Mesenchymal stem cell (in vitro differentiated cells and primary cell): ENCODE data around the gene RSPO3.
"Not testable (repeated sequence)": the region's sequence is repeated elsewhere in the genome, so short reads cannot be mapped to it uniquely, and the experiment has no call there.

Source experiments
- DNase-seq: peaks from one replicate; pipeline ENCODE4 v3.0.0-alpha.2; 2013
- H2AFZ ChIP-seq: one replicate; pipeline ENCODE4 v1.6.1; 2013; ENCODE audit warnings: low read depth, mild to moderate bottlenecking, control low read depth, inconsistent platforms, low read length, moderate library complexity
- H2AK5ac ChIP-seq: 2 replicates; pipeline ENCODE4 v1.6.1; 2013; ENCODE audit warnings: low read length, moderate library complexity, mild to moderate bottlenecking, inconsistent platforms; ENCODE audit not compliant: severe bottlenecking
- H2BK120ac ChIP-seq: one replicate; pipeline ENCODE4 v1.6.1; 2013; ENCODE audit warnings: low read depth, mild to moderate bottlenecking, inconsistent platforms, low read length, moderate library complexity
- H2BK12ac ChIP-seq, 2 experiments: one replicate each; pipeline ENCODE4 v1.6.1; 2013; ENCODE audit warnings: inconsistent platforms in 2 of 2, low read length in 2 of 2, mild to moderate bottlenecking in 2 of 2, moderate library complexity in 2 of 2, control low read depth in 1 of 2
- H2BK15ac ChIP-seq: one replicate; pipeline ENCODE4 v1.6.1; 2013; ENCODE audit warnings: mild to moderate bottlenecking, low read depth, inconsistent platforms; ENCODE audit not compliant: poor library complexity, severe bottlenecking
- H2BK5ac ChIP-seq: 2 replicates; pipeline ENCODE4 v1.6.1; 2013; ENCODE audit warnings: low read depth, mild to moderate bottlenecking, low read length, control low read depth, inconsistent platforms; ENCODE audit not compliant: poor library complexity, severe bottlenecking
- H3K14ac ChIP-seq, 2 experiments: one replicate each; pipeline ENCODE4 v1.6.1; 2013; ENCODE audit warnings: inconsistent platforms in 2 of 2, low read length in 2 of 2, control low read depth in 1 of 2, mild to moderate bottlenecking in 1 of 2, moderate library complexity in 1 of 2
- H3K18ac ChIP-seq, 2 experiments: one replicate each; pipeline ENCODE4 v1.6.1; 2013; ENCODE audit warnings: inconsistent platforms in 2 of 2, low read length in 2 of 2, control low read depth in 1 of 2, low read depth in 1 of 2, mild to moderate bottlenecking in 1 of 2
- H3K23ac ChIP-seq, 2 experiments: one replicate each; pipeline ENCODE4 v1.6.1; 2013; ENCODE audit warnings: inconsistent platforms in 2 of 2, low read length in 2 of 2, mild to moderate bottlenecking in 2 of 2, moderate library complexity in 2 of 2, control low read depth in 1 of 2
- H3K27ac ChIP-seq: 2 replicates; pipeline ENCODE4 v1.5.1; 2013; ENCODE audit warnings: mild to moderate bottlenecking, moderate library complexity, low read length, control low read depth, inconsistent platforms; ENCODE audit not compliant: poor library complexity, severe bottlenecking
- H3K27me3 ChIP-seq, 2 experiments: 2 replicates each; pipeline versions ENCODE4 v1.6.1 to v1.7.0; 2013; ENCODE audit warnings: low read length in 2 of 2, mild to moderate bottlenecking in 2 of 2, moderate library complexity in 2 of 2, control low read depth in 1 of 2, inconsistent platforms in 1 of 2; ENCODE audit not compliant: control insufficient read depth in 1 of 2, insufficient read depth in 1 of 2
- H3K36me3 ChIP-seq, 2 experiments: 2 replicates each; pipeline versions ENCODE4 v1.6.1 to v1.7.0; 2013; ENCODE audit warnings: low read length in 2 of 2, control low read depth in 1 of 2, inconsistent platforms in 1 of 2, low read depth in 1 of 2, mild to moderate bottlenecking in 1 of 2; ENCODE audit not compliant: insufficient read depth in 2 of 2, control insufficient read depth in 1 of 2
- H3K4ac ChIP-seq, 2 experiments: one replicate each; pipeline ENCODE4 v1.6.1; 2013; ENCODE audit warnings: inconsistent platforms in 2 of 2, low read length in 2 of 2, mild to moderate bottlenecking in 2 of 2, moderate library complexity in 2 of 2, control low read depth in 1 of 2, low read depth in 1 of 2
- H3K4me1 ChIP-seq: 2 replicates; pipeline ENCODE4 v1.6.1; 2013; ENCODE audit warnings: low read depth, low read length, control low read depth; ENCODE audit not compliant: control insufficient read depth, insufficient read depth
- H3K4me2 ChIP-seq: 2 replicates; pipeline ENCODE4 v1.6.1; 2013; ENCODE audit warnings: low read length, mild to moderate bottlenecking, inconsistent platforms; ENCODE audit not compliant: poor library complexity, severe bottlenecking
- H3K4me3 ChIP-seq, 2 experiments: 2 replicates each; pipeline versions ENCODE4 v1.5.1 to v1.7.0; 2013; ENCODE audit warnings: low read length in 2 of 2, mild to moderate bottlenecking in 2 of 2, control low read depth in 1 of 2, low read depth in 1 of 2; ENCODE audit not compliant: insufficient read depth in 1 of 2
- H3K79me1 ChIP-seq: replicated peaks from 2 replicates; pipeline ENCODE4 v1.6.1; 2013; ENCODE audit warnings: mild to moderate bottlenecking, control low read depth, low read length, inconsistent platforms; ENCODE audit not compliant: poor library complexity, severe bottlenecking
- H3K9ac ChIP-seq: 2 replicates; pipeline ENCODE4 v1.7.0; 2013; ENCODE audit warnings: mild to moderate bottlenecking, low read length, moderate library complexity
- H3K9me3 ChIP-seq: 2 replicates; pipeline ENCODE4 v1.7.0; 2013; ENCODE audit warnings: mild to moderate bottlenecking, low read length; ENCODE audit not compliant: control insufficient read depth
- H4K8ac ChIP-seq: one replicate; pipeline ENCODE4 v1.6.1; 2013; ENCODE audit warnings: inconsistent platforms, mild to moderate bottlenecking, low read length, moderate library complexity
- H4K91ac ChIP-seq: one replicate; pipeline ENCODE4 v1.6.1; 2013; ENCODE audit warnings: mild to moderate bottlenecking, low read length, inconsistent platforms
- WGBS: methylation state at CpG from one replicate; pipeline ENCODE4 v1.1.7; 2013; ENCODE audit warnings: mixed read lengths; 5-methylcytosine and 5-hydroxymethylcytosine counted together

RSPO3 gene

DNA sequence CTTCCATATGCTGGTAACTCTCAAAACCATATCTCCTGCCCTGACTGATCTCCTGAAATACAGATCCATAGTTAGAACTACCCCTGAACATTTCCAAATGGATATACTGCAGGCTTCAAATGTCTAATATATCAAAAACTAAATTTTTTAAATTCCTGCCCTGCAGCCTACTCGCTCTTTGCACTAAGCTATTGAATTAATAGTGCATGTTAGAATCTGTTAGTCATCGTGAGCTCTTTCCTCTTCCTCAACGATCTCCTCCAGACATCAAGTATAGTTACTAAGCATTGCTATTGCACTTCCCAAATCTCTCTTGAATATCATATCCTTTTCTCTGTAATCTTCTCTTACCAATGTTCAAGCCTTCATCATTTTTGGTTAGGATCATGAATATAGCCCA lies 26.0 kb upstream of the RSPO3 start:
- no peak overlapping the region for H4K8ac ChIP-seq
- H3K23ac ChIP-seq, result no peak overlapping the region
- no peaks in the 10 kb centered on the region for H3K36me3 ChIP-seq
- H3K79me1 ChIP-seq, result no peaks in the 10 kb centered on the region
- no peak overlapping the region for H2AFZ ChIP-seq
- DNase-seq, result no peak
- no peak overlapping the region for H2BK12ac ChIP-seq
- H3K14ac ChIP-seq, result no peak overlapping the region
- H3K9ac ChIP-seq, result no peak overlapping the region
- H3K9me3 ChIP-seq, result no peaks in the 10 kb centered on the region
- 36% methylated on average over 3 of the region's 3 CpGs for WGBS
- no peak overlapping the region for H4K91ac ChIP-seq
- H3K18ac ChIP-seq, result no peak overlapping the region
- no peak overlapping the region for H3K27ac ChIP-seq
- H3K4me2 ChIP-seq, result no peak overlapping the region
- no peak overlapping the region for H3K4me3 ChIP-seq
- H3K4me1 ChIP-seq, result no peaks in the 10 kb centered on the region
- no peak overlapping the region for H2BK120ac ChIP-seq
- H2BK5ac ChIP-seq, result no peak overlapping the region
- no peak overlapping the region for H3K4ac ChIP-seq
- H3K27me3 ChIP-seq, result no peaks in the 10 kb centered on the region
- H2AK5ac ChIP-seq, result no peak overlapping the region
- H2BK15ac ChIP-seq, result no peak overlapping the region

DNA sequence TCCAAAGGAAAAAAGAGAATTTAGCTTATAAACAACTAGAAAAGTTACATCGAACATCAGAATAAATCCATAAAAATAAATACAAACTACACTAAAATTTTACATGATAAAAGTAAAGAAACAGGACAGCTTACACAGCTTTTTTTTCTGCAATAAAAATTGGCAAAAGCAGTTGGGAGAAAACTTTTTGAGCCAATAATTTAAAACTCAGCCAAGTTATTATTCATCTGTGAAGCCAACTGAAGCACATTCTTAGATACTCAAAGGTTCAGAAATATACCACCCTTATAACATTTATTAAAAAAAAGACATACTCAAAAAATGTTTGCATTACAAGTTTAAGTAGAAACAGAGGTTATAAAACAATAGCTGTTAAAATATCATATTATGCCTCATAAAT lies 23.7 kb upstream of the RSPO3 start:
- WGBS, result no CpG with 5 or more reads among the region's 1 CpG
- no peak overlapping the region for H3K23ac ChIP-seq

DNA sequence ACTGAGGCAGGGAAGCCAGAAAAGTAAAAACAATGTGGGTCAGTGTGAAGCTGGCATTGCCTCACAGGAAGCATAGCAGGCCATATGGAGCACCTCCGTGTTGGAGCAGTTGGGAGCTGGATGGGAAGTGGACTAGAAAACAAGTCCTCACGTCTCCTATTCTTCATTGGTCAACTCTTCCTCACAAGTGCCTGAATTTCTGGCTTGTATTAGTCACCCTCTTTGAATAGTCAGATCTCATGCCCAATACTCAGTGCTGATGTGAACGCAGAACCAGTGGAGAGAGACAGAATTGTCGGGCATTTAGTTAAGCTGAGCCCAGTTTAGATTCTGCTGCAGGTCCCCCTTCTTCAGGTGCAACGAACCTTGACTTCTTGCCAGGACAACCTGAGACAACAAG lies 22.3 kb upstream of the RSPO3 start:
- no peaks in the 10 kb centered on the region for H3K36me3 ChIP-seq
- H3K4me2 ChIP-seq, result no peak overlapping the region
- H3K27me3 ChIP-seq, result no peaks in the 10 kb centered on the region
- H3K14ac ChIP-seq, result no peak overlapping the region
- H3K79me1 ChIP-seq, result no peaks in the 10 kb centered on the region
- H3K4me3 ChIP-seq, result no peak overlapping the region
- no peak overlapping the region for H4K91ac ChIP-seq
- WGBS, result 82% methylated on average over 5 of the region's 5 CpGs
- H3K9me3 ChIP-seq, result no peaks in the 10 kb centered on the region
- H3K4me1 ChIP-seq, result no peaks in the 10 kb centered on the region
- no peak overlapping the region for H3K9ac ChIP-seq
- no peak overlapping the region for H2BK120ac ChIP-seq
- no peak overlapping the region for H3K4ac ChIP-seq
- no peak overlapping the region for H2BK5ac ChIP-seq
- no peak overlapping the region for H3K23ac ChIP-seq
- H4K8ac ChIP-seq, result no peak overlapping the region
- H2AFZ ChIP-seq, result no peak overlapping the region
- H3K27ac ChIP-seq, result no peak overlapping the region
- H2BK12ac ChIP-seq, result no peak overlapping the region
- H2BK15ac ChIP-seq, result no peak overlapping the region
- DNase-seq, result no peak
- H2AK5ac ChIP-seq, result no peak overlapping the region
- H3K18ac ChIP-seq, result peak overlapping the region in 1 of 2 experiments; percentile 2

More for the DNA sequence above, 23.7 kb upstream of the RSPO3 start:
- no peak overlapping the region for H2BK12ac ChIP-seq
- no peak for DNase-seq
- H3K4ac ChIP-seq, result no peak overlapping the region
- H2BK15ac ChIP-seq, result no peak overlapping the region
- H4K8ac ChIP-seq, result no peak overlapping the region
- no peaks in the 10 kb centered on the region for H3K9me3 ChIP-seq
- no peak overlapping the region for H3K4me3 ChIP-seq
- no peak overlapping the region for H3K18ac ChIP-seq
- no peaks in the 10 kb centered on the region for H3K4me1 ChIP-seq
- no peaks in the 10 kb centered on the region for H3K27me3 ChIP-seq
- no peak overlapping the region for H2BK5ac ChIP-seq
- no peak overlapping the region for H2AFZ ChIP-seq
- H3K14ac ChIP-seq, result no peak overlapping the region
- no peak overlapping the region for H3K4me2 ChIP-seq
- no peak overlapping the region for H2AK5ac ChIP-seq
- H4K91ac ChIP-seq, result no peak overlapping the region
- H3K36me3 ChIP-seq, result no peaks in the 10 kb centered on the region
- H2BK120ac ChIP-seq, result no peak overlapping the region
- no peaks in the 10 kb centered on the region for H3K79me1 ChIP-seq
- H3K9ac ChIP-seq, result no peak overlapping the region
- no peak overlapping the region for H3K27ac ChIP-seq

DNA sequence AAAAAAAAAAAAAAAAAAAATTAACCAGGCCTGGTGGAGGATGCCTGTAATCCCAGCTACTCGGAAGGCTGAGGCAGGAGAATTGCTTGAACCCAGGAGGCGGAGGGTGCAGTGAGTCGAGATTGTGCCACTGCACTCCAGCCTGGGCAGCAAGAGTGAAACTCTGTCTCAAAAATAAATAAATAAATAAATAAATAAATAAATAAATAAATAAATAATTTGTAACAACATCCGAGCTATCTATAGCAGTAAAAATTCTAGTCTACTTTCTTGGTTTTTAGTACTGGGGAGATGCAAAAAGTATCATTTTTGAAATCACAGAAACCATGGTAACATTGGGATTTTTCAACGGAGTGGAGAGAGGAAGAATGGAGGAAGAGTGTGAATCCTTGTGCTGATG lies 21.0 kb upstream of the RSPO3 start:
- 93% methylated on average over 3 of the region's 5 CpGs for WGBS

More for the DNA sequence above, 21.0 kb upstream of the RSPO3 start:
- not testable (repeated sequence) for H3K27me3 ChIP-seq, H2BK15ac ChIP-seq, H3K14ac ChIP-seq, H3K9me3 ChIP-seq, H4K8ac ChIP-seq, H2AK5ac ChIP-seq, H2BK5ac ChIP-seq, H3K9ac ChIP-seq, H3K4me3 ChIP-seq, H2AFZ ChIP-seq, H3K4me1 ChIP-seq, H3K4ac ChIP-seq, H3K18ac ChIP-seq, H3K27ac ChIP-seq, DNase-seq, H3K36me3 ChIP-seq, H3K4me2 ChIP-seq, H2BK120ac ChIP-seq, H4K91ac ChIP-seq, H3K23ac ChIP-seq, H2BK12ac ChIP-seq, H3K79me1 ChIP-seq
